H9 (cell line): ENCODE results near the gene ANKS3. TPM values are rescaled to one million over a fixed set of nuclear protein-coding genes. Genes with fewer than 3 reads are reported as not detected.

Experiments
- DNase-seq: peaks from one replicate; pipeline ENCODE4 v3.0.0-alpha.2; 2017
- H2AFZ ChIP-seq: one replicate; pipeline ENCODE4 v1.6.1; 2013; ENCODE audit warnings: mild to moderate bottlenecking, low read length, control low read depth, moderate library complexity
- H2AK5ac ChIP-seq: 2 replicates; pipeline ENCODE4 v1.6.1; 2013; ENCODE audit warnings: low read length, control low read depth, mixed read lengths; ENCODE audit not compliant: insufficient read length
- H2BK120ac ChIP-seq: one replicate; pipeline ENCODE4 v1.6.1; 2013; ENCODE audit warnings: low read depth, mild to moderate bottlenecking, low read length, control low read depth, inconsistent platforms; ENCODE audit not compliant: poor library complexity, severe bottlenecking
- H2BK12ac ChIP-seq: 2 replicates; pipeline ENCODE4 v1.6.1; 2013; ENCODE audit warnings: low read length, control low read depth, mixed read lengths, low read depth; ENCODE audit not compliant: insufficient read length
- H2BK15ac ChIP-seq: 2 replicates; pipeline ENCODE4 v1.6.1; 2013; ENCODE audit warnings: low read depth, low read length, control low read depth
- H2BK20ac ChIP-seq: one replicate; pipeline ENCODE4 v1.6.1; 2013; ENCODE audit warnings: low read depth, mild to moderate bottlenecking, low read length, control low read depth, inconsistent platforms; ENCODE audit not compliant: poor library complexity, severe bottlenecking
- H2BK5ac ChIP-seq: 2 replicates; pipeline ENCODE4 v1.6.1; 2013; ENCODE audit warnings: low read length, control low read depth, mixed read lengths; ENCODE audit not compliant: insufficient read length
- H3K14ac ChIP-seq: 2 replicates; pipeline ENCODE4 v1.6.1; 2013; ENCODE audit warnings: low read length, control low read depth; ENCODE audit not compliant: insufficient read depth
- H3K18ac ChIP-seq: 2 replicates; pipeline ENCODE4 v1.6.1; 2013; ENCODE audit warnings: low read depth, mild to moderate bottlenecking, mixed read lengths, low read length, control low read depth; ENCODE audit not compliant: insufficient read length
- H3K23ac ChIP-seq: 2 replicates; pipeline ENCODE4 v1.6.1; 2013; ENCODE audit warnings: low read length, control low read depth, mixed read lengths, low read depth; ENCODE audit not compliant: insufficient read length
- H3K23me2 ChIP-seq: 2 replicates; pipeline ENCODE4 v1.6.1; 2013; ENCODE audit warnings: low read depth, mild to moderate bottlenecking, mixed read lengths, low read length, control low read depth; ENCODE audit not compliant: insufficient read length, poor library complexity, severe bottlenecking
- H3K27ac ChIP-seq: 2 replicates; pipeline ENCODE4 v1.5.1; 2013; ENCODE audit warnings: low read length, control low read depth, mixed read lengths, low read depth; ENCODE audit not compliant: insufficient read length
- H3K27me3 ChIP-seq: 2 replicates; pipeline ENCODE4 v1.6.1; 2013; ENCODE audit warnings: low read length, control low read depth, inconsistent platforms; ENCODE audit not compliant: insufficient read depth
- H3K4ac ChIP-seq: 2 replicates; pipeline ENCODE4 v1.6.1; 2013; ENCODE audit warnings: low read depth, mild to moderate bottlenecking, control low read depth, inconsistent platforms, low read length, moderate library complexity
- H3K4me1 ChIP-seq: 2 replicates; pipeline ENCODE4 v1.6.1; 2013; ENCODE audit warnings: low read length, control low read depth, inconsistent platforms; ENCODE audit not compliant: insufficient read depth
- H3K4me2 ChIP-seq: 2 replicates; pipeline ENCODE4 v1.6.1; 2013; ENCODE audit warnings: low read length, control low read depth, mixed read lengths; ENCODE audit not compliant: insufficient read length, insufficient read depth
- H3K56ac ChIP-seq: 2 replicates; pipeline ENCODE4 v1.6.1; 2013; ENCODE audit warnings: low read depth, mild to moderate bottlenecking, mixed read lengths, low read length, control low read depth; ENCODE audit not compliant: insufficient read length
- H3K79me1 ChIP-seq: 2 replicates; pipeline ENCODE4 v1.6.1; 2013; ENCODE audit warnings: low read depth, mild to moderate bottlenecking, moderate library complexity, low read length, control low read depth, inconsistent platforms; ENCODE audit not compliant: insufficient read depth, poor library complexity, severe bottlenecking
- H3K79me2 ChIP-seq: 2 replicates; pipeline ENCODE4 v1.6.1; 2013; ENCODE audit warnings: low read length, control low read depth, inconsistent platforms; ENCODE audit not compliant: insufficient read depth
- H3K9ac ChIP-seq: 2 replicates; pipeline ENCODE4 v1.6.1; 2013; ENCODE audit warnings: low read length, control low read depth, mixed read lengths; ENCODE audit not compliant: insufficient read length; ENCODE audit errors: extremely low read depth
- H3K9me3 ChIP-seq: one replicate; pipeline ENCODE4 v1.6.1; 2013; ENCODE audit warnings: low read depth, low read length, inconsistent platforms; ENCODE audit not compliant: control insufficient read depth
- H3T11ph ChIP-seq: one replicate; pipeline ENCODE4 v1.6.1; 2013; ENCODE audit warnings: mild to moderate bottlenecking, low read length, control low read depth, inconsistent platforms
- H4K20me1 ChIP-seq: one replicate; pipeline ENCODE4 v1.6.1; 2013; ENCODE audit not compliant: control insufficient read depth, insufficient read length, insufficient read depth
- H4K5ac ChIP-seq: 2 replicates; pipeline ENCODE4 v1.6.1; 2013; ENCODE audit warnings: low read depth, mild to moderate bottlenecking, mixed read lengths, low read length, control low read depth; ENCODE audit not compliant: insufficient read length
- H4K8ac ChIP-seq: replicated peaks from 2 replicates; pipeline ENCODE4 v1.6.1; 2013; ENCODE audit warnings: low read length, control low read depth, mixed read lengths, low read depth; ENCODE audit not compliant: insufficient read length
- H4K91ac ChIP-seq: 2 replicates; pipeline ENCODE4 v1.6.1; 2013; ENCODE audit warnings: low read depth, mild to moderate bottlenecking, moderate library complexity, mixed read lengths, low read length, control low read depth; ENCODE audit not compliant: insufficient read length
- H3K27ac Mint-ChIP-seq, 3 experiments: 2 replicates in 2 of 3; 3 replicates in 1 of 3; pipeline ENCODE4 v1.8.0; 2020 to 2021; ENCODE audit warnings: mixed read lengths in 3 of 3, mild to moderate bottlenecking in 1 of 3, moderate library complexity in 1 of 3
- H3K27me3 Mint-ChIP-seq: 2 replicates; pipeline ENCODE4 v1.8.0; 2021; ENCODE audit warnings: low read depth, mild to moderate bottlenecking, moderate library complexity, mixed read lengths
- H3K36me3 Mint-ChIP-seq, 3 experiments: 2 replicates in 2 of 3; 3 replicates in 1 of 3; pipeline ENCODE4 v1.8.0; 2020 to 2021; ENCODE audit warnings: low read depth in 3 of 3, mixed read lengths in 3 of 3; ENCODE audit not compliant: insufficient read depth in 1 of 3
- H3K4me1 Mint-ChIP-seq, 2 experiments: 2 replicates each; pipeline ENCODE4 v1.8.0; 2020; ENCODE audit warnings: mixed read lengths in 2 of 2
- H3K4me3 Mint-ChIP-seq, 2 experiments: 2 replicates in 1 of 2; 3 replicates in 1 of 2; pipeline ENCODE4 v1.8.0; 2020 to 2021; ENCODE audit warnings: mild to moderate bottlenecking in 2 of 2, mixed read lengths in 2 of 2, moderate library complexity in 1 of 2
- H3K9me3 Mint-ChIP-seq, 2 experiments: 2 replicates in 1 of 2; 3 replicates in 1 of 2; pipeline ENCODE4 v1.8.0; 2020; ENCODE audit warnings: mild to moderate bottlenecking in 2 of 2, mixed read lengths in 2 of 2, moderate library complexity in 1 of 2
- WGBS: extraction: QIAGEN DNeasy Blood & Tissue Kit; methylation state at CpG from one replicate; pipeline ENCODE4 v1.1.7; 2013; ENCODE audit warnings: missing lambda C conversion rate, low lambda C conversion rate, mixed read lengths; ENCODE audit not compliant: insufficient read length; ENCODE audit errors: extremely low coverage; 5-methylcytosine and 5-hydroxymethylcytosine counted together
- total RNA-seq: library from RNA; stranded (reverse); gene quantifications from 2 replicates; pipeline ENCODE4 v1.2.1, GENCODE V29; 2021
- TF ChIP-seq, protein P1 (sequence below): fragments of 200-600 bp; sonication (generic); conservative IDR thresholded peaks from 3 replicates; pipeline ENCODE4 v1.8.0; 2021; ENCODE audit warnings: antibody characterized with exemption, mild to moderate bottlenecking

ANKS3 gene
- total RNA-seq, 1 experiment from 2014 or later: 32.0 TPM

DNA sequence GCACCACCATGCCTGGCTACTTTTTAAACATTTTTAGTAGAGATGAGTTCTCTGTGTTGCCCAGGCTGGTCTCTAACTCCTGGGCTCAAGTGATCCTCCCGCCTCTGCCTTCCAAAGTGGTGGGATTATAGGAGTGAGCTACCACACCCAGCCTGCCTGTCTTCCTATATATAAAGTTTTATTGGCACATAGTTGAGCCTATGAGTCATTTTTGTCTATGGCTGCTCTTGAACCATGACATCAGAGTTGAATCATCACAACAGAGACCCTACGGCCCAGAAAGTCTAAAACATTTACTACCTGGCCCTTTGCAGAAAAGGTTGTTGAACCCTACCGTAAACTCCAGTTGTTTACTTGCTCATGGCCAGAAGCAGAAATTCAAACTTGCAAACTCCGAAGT is 46.2 kb upstream of the ANKS3 start:
- Histone ChIP-seq H2BK15ac (no peak overlapping the region), H4K20me1 (no peaks in the 10 kb centered on the region), H2BK12ac (no peak overlapping the region), H3K79me2 (no peaks in the 10 kb centered on the region), H4K5ac (no peak overlapping the region), H3K4me1 (no peaks in the 10 kb centered on the region), H3K9me3 (no peaks in the 10 kb centered on the region), H3K4me2 (no peak overlapping the region), H3K4ac (no peak overlapping the region), H2AK5ac (no peak overlapping the region), H2BK120ac (no peak overlapping the region), H3K23ac (no peak overlapping the region), H3K18ac (no peak overlapping the region), H3T11ph (no peak overlapping the region), H4K8ac (no peak overlapping the region), H2AFZ (no peak overlapping the region), H3K23me2 (no peaks in the 10 kb centered on the region), H3K27ac (no peak overlapping the region), H4K91ac (no peak overlapping the region), H2BK5ac (no peak overlapping the region), H2BK20ac (no peak overlapping the region), H3K9ac (no peak overlapping the region), H3K79me1 (no peaks in the 10 kb centered on the region), H3K14ac (no peak overlapping the region), H3K27me3 (no peaks in the 10 kb centered on the region; the same call in 1 of the 2 replicates), H3K56ac (no peak overlapping the region)
- WGBS: no CpG with 5 or more reads among the region's 4 CpGs
- Mint-ChIP-seq H3K27ac (no peak overlapping the region), H3K9me3 (no peaks in the 10 kb centered on the region; a peak in 2 of 5 replicates), H3K4me1 (peaks cover 0 to 5% of the 10 kb centered on the region in 2 experiments; a peak in 1 of 4 replicates), H3K36me3 (no peaks in the 10 kb centered on the region), H3K4me3 (no peak overlapping the region), H3K27me3 (no peaks in the 10 kb centered on the region; the same call in none of the 2 replicates)
- TF ChIP-seq, protein P1, sequence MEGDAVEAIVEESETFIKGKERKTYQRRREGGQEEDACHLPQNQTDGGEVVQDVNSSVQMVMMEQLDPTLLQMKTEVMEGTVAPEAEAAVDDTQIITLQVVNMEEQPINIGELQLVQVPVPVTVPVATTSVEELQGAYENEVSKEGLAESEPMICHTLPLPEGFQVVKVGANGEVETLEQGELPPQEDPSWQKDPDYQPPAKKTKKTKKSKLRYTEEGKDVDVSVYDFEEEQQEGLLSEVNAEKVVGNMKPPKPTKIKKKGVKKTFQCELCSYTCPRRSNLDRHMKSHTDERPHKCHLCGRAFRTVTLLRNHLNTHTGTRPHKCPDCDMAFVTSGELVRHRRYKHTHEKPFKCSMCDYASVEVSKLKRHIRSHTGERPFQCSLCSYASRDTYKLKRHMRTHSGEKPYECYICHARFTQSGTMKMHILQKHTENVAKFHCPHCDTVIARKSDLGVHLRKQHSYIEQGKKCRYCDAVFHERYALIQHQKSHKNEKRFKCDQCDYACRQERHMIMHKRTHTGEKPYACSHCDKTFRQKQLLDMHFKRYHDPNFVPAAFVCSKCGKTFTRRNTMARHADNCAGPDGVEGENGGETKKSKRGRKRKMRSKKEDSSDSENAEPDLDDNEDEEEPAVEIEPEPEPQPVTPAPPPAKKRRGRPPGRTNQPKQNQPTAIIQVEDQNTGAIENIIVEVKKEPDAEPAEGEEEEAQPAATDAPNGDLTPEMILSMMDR: no peak
- DNase-seq: no peak
